ENCODE results near the gene TMA7.

TMA7 gene

GRCh38 chr3:48423883-48424695, 16.0 kb upstream of the TMA7 start:
- DNase-seq: no peak

DNA sequence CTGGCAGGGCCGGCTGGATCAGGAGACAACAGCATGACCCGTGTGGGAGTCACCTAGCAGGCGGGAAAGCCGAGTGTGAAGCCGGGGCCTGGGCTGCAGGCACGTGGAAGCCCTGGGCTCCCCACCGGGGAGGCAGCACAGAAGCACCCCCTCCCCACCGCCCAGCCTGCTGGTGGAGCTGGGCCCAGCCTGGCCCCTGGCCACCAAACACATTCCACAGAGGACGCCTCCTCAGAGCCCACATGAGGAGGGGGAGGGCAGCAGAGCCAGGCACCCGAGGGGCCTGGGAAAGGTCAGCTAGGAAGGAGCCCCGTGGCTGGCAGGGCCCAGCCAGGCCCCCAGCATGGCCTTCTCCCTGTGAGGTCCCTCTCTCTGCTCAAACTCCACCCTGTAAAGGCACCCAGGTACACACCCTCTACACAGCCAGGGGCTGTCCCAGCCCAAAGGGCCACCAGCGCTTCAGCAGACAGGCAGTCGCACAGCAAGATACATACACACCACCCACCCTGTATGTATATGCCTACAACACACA, 14.7 kb upstream of the TMA7 start:
- no peak for DNase-seq

GRCh38 chr3:48426401-48426909, 13.6 kb upstream of the TMA7 start:
- no peak for DNase-seq

DNA sequence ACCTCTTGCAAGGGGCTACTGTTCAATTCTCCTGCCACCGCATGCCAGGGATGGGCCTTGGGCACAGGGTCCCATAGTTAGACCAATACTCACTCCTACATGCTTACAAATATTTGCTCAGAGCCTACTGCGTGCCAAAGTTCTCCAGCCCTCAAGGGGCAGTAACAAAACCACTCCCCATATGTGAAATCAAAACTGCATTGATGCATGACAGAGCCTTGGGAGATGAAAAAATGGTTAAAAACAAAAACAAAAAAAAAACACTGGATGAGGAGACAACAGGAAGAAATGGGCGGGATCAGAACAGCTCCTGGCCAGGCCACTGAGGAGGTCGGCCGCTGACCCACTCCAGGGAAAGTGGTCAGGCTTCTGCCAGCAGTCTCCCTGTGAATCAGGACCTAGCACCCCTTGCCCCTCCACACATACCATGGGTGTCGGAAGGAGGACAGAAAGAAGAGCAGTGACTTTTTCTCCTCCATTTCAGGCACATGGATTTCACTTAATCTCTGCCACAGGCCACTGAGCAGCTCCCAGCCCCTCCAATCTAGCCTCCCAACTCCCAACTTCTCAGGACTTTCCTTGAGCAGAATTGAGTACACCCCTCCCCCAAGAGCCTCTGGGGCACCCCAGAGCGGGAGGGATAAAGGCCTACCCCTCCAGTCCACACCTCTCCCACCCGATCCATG, 13.0 kb upstream of the TMA7 start:
- DNase-seq: no peak

GRCh38 chr3:48427630-48427962, 12.5 kb upstream of the TMA7 start:
- no peak for DNase-seq

DNA sequence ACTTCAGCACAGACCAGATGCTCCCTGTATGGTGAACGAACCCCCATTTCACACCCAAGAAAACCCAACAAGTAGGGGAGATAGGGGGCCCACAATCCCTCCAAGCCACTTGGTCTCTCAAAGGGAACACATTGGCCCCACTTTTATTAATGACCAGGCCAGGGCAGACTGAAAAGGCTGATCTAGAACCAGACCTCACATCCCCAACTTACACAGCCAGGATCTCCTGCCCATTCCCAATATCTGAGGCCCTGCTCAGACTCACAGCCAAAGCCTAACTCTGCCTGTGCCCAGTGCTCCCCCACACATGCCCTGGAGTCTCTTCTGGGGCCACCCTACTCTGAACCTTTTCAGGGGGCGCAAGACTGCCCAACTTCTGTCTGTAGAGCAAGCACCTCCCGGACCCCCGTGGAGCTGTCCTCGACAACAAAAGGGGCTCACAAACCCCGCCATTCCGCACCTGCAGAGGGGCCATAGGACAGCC, 11.9 kb upstream of the TMA7 start:
- no peak for DNase-seq

DNA sequence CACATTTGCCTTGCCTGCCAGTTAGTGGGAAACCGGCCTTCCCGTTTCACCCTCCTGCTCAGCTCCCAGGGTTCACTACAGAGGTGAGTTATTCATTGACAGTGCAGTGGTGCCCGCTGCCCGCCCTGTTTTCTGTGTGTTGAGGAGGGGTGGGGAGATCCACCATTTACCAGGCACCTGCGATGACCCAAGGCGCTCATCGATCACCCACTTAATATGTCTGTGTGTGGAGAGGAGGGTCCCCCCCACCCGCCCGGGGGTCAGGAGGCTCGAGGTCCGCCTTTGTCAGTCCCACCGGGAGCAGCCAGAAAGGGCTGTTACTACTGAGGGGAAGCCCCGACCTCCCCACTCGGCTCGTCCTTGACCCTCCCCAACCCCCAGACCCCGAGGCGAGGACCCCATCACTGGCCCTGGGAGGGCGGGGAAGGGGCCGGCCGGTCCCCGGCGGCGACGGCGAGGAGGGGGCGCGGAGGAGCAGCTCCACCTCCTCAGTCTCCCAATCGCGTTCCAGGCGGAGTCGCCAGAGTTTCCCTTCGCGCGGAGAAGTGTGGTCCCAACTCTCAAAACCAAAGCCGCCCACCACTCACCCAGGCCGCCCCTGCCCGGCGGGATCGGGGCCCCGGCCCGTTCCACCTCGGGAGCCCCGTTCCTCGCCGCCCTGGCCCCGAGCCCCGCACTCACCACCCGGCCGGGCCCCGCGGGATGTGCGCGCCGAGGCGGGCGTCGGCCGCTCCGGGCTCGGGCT, 11.3 kb upstream of the TMA7 start:
- DNase-seq: peak; percentile 11

DNA sequence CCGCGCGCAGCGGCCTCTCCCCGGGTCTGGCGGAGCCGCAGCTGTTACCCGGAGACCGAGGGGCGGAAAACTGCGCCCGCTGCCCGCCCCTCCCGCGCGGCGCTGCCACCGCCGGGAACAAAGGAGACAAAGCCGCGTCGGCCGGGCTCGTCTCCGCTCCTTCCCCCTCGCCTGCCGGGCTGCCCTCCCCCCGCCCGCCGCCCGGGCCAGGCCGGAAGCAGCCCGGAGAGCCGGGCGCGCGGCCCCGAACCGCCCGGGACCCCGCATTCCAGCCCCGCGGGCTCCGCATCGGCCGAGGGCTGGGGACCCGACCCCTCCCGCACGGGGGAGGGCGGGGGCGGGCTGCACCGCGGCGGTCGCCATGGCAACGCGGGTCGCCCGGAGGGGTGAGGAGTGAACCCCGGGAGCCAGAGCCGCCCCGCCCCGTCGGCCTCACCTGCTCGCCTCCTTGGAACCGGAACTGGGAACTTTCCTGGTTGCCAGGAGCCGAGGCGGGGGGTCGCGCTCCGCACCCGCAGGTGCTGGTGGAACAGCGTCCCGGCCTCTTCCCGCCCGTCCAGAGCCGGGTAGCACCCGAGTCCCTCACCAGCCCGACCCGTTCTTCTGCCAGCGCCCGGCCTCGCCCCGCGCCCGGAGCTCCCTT, 10.6 kb upstream of the TMA7 start:
- peak; percentile 44 for DNase-seq

- peak; percentile 65 for DNase-seq
Measured at GRCh38 chr3:48429960-48430707, 9.9 kb upstream of the TMA7 start, which contains the start of gene PLXNB1. PLXNB1 (minus strand) TSS chr3:48430086; CDS start chr3:48424611, 5,475 bp downstream.

- no peak for DNase-seq
Measured at GRCh38 chr3:48430708-48431101, 9.4 kb upstream of the TMA7 start.

GRCh38 chr3:48431224-48432029, 8.6 kb upstream of the TMA7 start:
- no peak for DNase-seq

GRCh38 chr3:48432411-48433371, 7.4 kb upstream of the TMA7 start:
- no peak for DNase-seq

DNA sequence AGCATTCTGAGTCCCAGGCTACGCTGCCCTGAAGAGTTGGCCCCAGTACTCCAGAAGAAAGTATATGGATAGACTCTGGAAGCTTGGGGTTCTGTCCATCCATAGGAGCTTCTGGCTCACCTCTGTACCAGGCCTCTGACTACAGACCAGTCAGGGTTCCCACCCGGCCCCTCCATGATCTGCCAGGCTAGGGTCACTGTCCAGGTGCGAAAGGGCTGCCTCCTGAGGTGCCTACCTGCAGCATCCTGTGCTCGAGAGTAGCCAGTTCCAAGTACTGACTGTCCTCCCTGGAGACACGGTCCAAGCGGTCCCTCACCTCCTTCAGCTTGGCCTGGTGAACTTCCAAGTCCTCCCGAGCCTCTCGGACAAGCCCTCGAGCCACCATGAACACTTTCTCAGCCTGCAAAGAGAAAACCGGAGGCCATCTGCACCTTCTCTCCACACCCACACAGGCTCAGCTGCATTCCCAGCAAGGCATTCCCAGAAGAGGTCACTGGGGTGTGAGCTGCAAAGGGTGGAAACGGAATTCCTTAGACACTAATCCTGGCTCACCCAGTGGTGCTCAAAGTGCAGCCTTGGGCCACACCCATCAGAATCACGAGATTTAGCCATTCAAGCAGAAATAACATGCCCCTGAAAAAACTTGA, 6.5 kb upstream of the TMA7 start:
- DNase-seq: no peak

GRCh38 chr3:48434591-48435222, 5.3 kb upstream of the TMA7 start:
- DNase-seq: no peak

DNA sequence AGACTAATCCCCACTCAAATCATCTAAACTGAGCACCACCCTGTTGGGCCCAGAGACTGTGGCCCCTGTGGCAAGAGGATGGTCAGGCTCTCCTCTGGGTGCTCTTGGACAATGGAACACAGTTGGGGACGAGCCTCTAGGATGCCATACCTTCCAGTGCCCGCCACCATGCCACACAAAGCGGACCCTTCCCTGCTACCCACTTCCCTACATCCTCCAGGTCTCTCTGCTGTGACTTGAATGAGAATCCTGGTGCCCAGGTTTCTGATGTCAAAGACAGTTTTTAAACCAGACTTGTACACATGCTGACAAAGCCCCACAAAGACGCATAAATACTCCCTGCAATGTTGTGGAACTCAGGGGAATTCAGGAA, 4.8 kb upstream of the TMA7 start:
- no peak for DNase-seq

- peak; percentile 60 for DNase-seq
Measured at GRCh38 chr3:48435774-48436476, 4.1 kb upstream of the TMA7 start.

DNA sequence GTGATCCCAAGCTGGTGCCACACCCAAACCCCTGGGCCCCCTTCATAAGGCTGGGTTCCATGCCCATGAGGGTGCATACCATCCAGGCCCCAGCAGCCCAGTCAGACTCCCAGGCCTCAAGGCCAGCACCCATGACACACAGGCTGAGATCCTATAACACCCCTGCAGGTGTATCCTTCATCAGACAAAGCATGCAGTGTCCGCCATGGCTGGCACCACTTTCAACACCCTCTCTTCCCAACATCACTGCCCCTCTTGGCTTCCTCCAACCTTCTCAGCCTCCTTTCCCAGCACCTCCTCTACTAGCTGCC, 3.6 kb upstream of the TMA7 start:
- DNase-seq: no peak

- no peak for DNase-seq
Measured at GRCh38 chr3:48436855-48437254, 3.2 kb upstream of the TMA7 start.

All from NCI-H1092 (cell line).